ENCODE results near the gene ERFE.

ERFE gene

GRCh38 chr2:238203094-238203972 lies 44.6 kb downstream of the ERFE start, which contains the start of gene ILKAP:
TSS of gene ILKAP (minus strand) at chr2:238203695. CDS start at chr2:238203553, 142 bp downstream.
- DNase-seq (ENCODE audit: low spot score): peak; percentile 100
- no peak for FAIRE-seq

GRCh38 chr2:238203973-238204683 lies 45.4 kb downstream of the ERFE start:
- FAIRE-seq: no peak
- DNase-seq (ENCODE audit: low spot score): no peak

GRCh38 chr2:238207006-238207405 lies 48.2 kb downstream of the ERFE start:
- FAIRE-seq (no peak), DNase-seq (ENCODE audit: low spot score) (no peak)

GRCh38 chr2:238216651-238217184 lies 57.9 kb downstream of the ERFE start:
- FAIRE-seq (no peak), DNase-seq (ENCODE audit: low spot score) (no peak)
